Measurements from ENCODE around the gene IGSF3. TPM values are rescaled to one million over a fixed set of nuclear protein-coding genes. Genes with fewer than 3 reads are reported as not detected.
"Not testable (repeated sequence)": the region's sequence is repeated elsewhere in the genome, so short reads cannot be mapped to it uniquely, and the experiment has no call there.

The IGSF3 gene
- total RNA-seq, 1 donor from 2014 or later, result 29.4 TPM

GRCh38 chr1:116666187-116667077 is 1.1 kb downstream of the IGSF3 start:
- Mint-ChIP-seq H3K4me1 (ENCODE audit: unreplicated experiment) (peaks cover 23% of the 10 kb centered on the region), H3K9me3 (ENCODE audit: unreplicated experiment) (no peaks in the 10 kb centered on the region), H3K4me3 (ENCODE audit: unreplicated experiment) (peak overlapping the region; percentile 95), H3K27me3 (ENCODE audit: unreplicated experiment) (peaks cover 6% of the 10 kb centered on the region), H3K36me3 (ENCODE audit: low read depth, unreplicated experiment) (peaks cover 7% of the 10 kb centered on the region), H3K27ac (ENCODE audit: unreplicated experiment) (peak overlapping the region; percentile 1)
- no peak for TF ChIP-seq CTCF (IDR thresholded peaks at IDR 0.05; ENCODE audit: unreplicated experiment)
- DNase-seq (ENCODE audit: low spot score), result peak; percentile 16

GRCh38 chr1:116664978-116665371 is 2.6 kb downstream of the IGSF3 start:
- peaks cover 23% of the 10 kb centered on the region for H3K4me1 Mint-ChIP-seq (ENCODE audit: unreplicated experiment)
- H3K27ac Mint-ChIP-seq (ENCODE audit: unreplicated experiment), result no peak overlapping the region
- H3K4me3 Mint-ChIP-seq (ENCODE audit: unreplicated experiment), result peak overlapping the region; percentile 65
- H3K9me3 Mint-ChIP-seq (ENCODE audit: unreplicated experiment), result no peaks in the 10 kb centered on the region
- no peak for DNase-seq (ENCODE audit: low spot score)
- peaks cover 7% of the 10 kb centered on the region for H3K36me3 Mint-ChIP-seq (ENCODE audit: low read depth, unreplicated experiment)
- TF ChIP-seq CTCF (IDR thresholded peaks at IDR 0.05; ENCODE audit: unreplicated experiment), result no peak
- peaks cover 5% of the 10 kb centered on the region for H3K27me3 Mint-ChIP-seq (ENCODE audit: unreplicated experiment)

- no peak for TF ChIP-seq CTCF (IDR thresholded peaks at IDR 0.05; ENCODE audit: unreplicated experiment)
- H3K9me3 Mint-ChIP-seq (ENCODE audit: unreplicated experiment), result no peaks in the 10 kb centered on the region
- no peak for DNase-seq (ENCODE audit: low spot score)
- peaks cover 23% of the 10 kb centered on the region for H3K4me1 Mint-ChIP-seq (ENCODE audit: unreplicated experiment)
- H3K27me3 Mint-ChIP-seq (ENCODE audit: unreplicated experiment), result peaks cover 5% of the 10 kb centered on the region
- H3K4me3 Mint-ChIP-seq (ENCODE audit: unreplicated experiment), result no peak overlapping the region
- H3K36me3 Mint-ChIP-seq (ENCODE audit: low read depth, unreplicated experiment), result peaks cover 7% of the 10 kb centered on the region
- no peak overlapping the region for H3K27ac Mint-ChIP-seq (ENCODE audit: unreplicated experiment)
These were observed 3.1 kb downstream of the IGSF3 start for GRCh38 chr1:116664366-116664977.

GRCh38 chr1:116663821-116664220 is 3.7 kb downstream of the IGSF3 start:
- Mint-ChIP-seq H3K27ac (ENCODE audit: unreplicated experiment) (no peak overlapping the region), H3K4me1 (ENCODE audit: unreplicated experiment) (peaks cover 23% of the 10 kb centered on the region), H3K9me3 (ENCODE audit: unreplicated experiment) (no peaks in the 10 kb centered on the region), H3K27me3 (ENCODE audit: unreplicated experiment) (peaks cover 2% of the 10 kb centered on the region), H3K4me3 (ENCODE audit: unreplicated experiment) (no peak overlapping the region), H3K36me3 (ENCODE audit: low read depth, unreplicated experiment) (peaks cover 7% of the 10 kb centered on the region)
- no peak for DNase-seq (ENCODE audit: low spot score)
- TF ChIP-seq CTCF (IDR thresholded peaks at IDR 0.05; ENCODE audit: unreplicated experiment), result no peak

GRCh38 chr1:116661633-116662032 is 5.9 kb downstream of the IGSF3 start:
- Mint-ChIP-seq H3K9me3 (ENCODE audit: unreplicated experiment) (no peaks in the 10 kb centered on the region), H3K27me3 (ENCODE audit: unreplicated experiment) (peaks cover 2% of the 10 kb centered on the region), H3K36me3 (ENCODE audit: low read depth, unreplicated experiment) (peaks cover 7% of the 10 kb centered on the region), H3K27ac (ENCODE audit: unreplicated experiment) (no peak overlapping the region), H3K4me1 (ENCODE audit: unreplicated experiment) (peaks cover 26% of the 10 kb centered on the region), H3K4me3 (ENCODE audit: unreplicated experiment) (no peak overlapping the region)
- no peak for DNase-seq (ENCODE audit: low spot score)
- TF ChIP-seq CTCF (IDR thresholded peaks at IDR 0.05; ENCODE audit: unreplicated experiment), result no peak

GRCh38 chr1:116658645-116659044 is 8.9 kb downstream of the IGSF3 start:
- H3K4me3 Mint-ChIP-seq (ENCODE audit: unreplicated experiment), result peak overlapping the region; percentile 47
- H3K27me3 Mint-ChIP-seq (ENCODE audit: unreplicated experiment); H3K36me3 Mint-ChIP-seq (ENCODE audit: low read depth, unreplicated experiment); H3K27ac Mint-ChIP-seq (ENCODE audit: unreplicated experiment); H3K9me3 Mint-ChIP-seq (ENCODE audit: unreplicated experiment); DNase-seq (ENCODE audit: low spot score): not testable (repeated sequence)
- peaks cover 10% of the 10 kb centered on the region for H3K4me1 Mint-ChIP-seq (ENCODE audit: unreplicated experiment)

GRCh38 chr1:116657836-116658235 is 9.7 kb downstream of the IGSF3 start:
- H3K4me1 Mint-ChIP-seq (ENCODE audit: unreplicated experiment); H3K27me3 Mint-ChIP-seq (ENCODE audit: unreplicated experiment); H3K4me3 Mint-ChIP-seq (ENCODE audit: unreplicated experiment); H3K9me3 Mint-ChIP-seq (ENCODE audit: unreplicated experiment); H3K27ac Mint-ChIP-seq (ENCODE audit: unreplicated experiment); DNase-seq (ENCODE audit: low spot score); H3K36me3 Mint-ChIP-seq (ENCODE audit: low read depth, unreplicated experiment): not testable (repeated sequence)

All from endothelial cell (in vitro differentiated cells).